GM21717 (cell line): ENCODE results near the gene TRAPPC6A.

Experiments used
- ATAC-seq: cut with Tn5 transposase; IDR thresholded peaks from one replicate; pipeline ENCODE4 v1.9.1; 2021; ENCODE audit warnings: mild to moderate bottlenecking, moderate library complexity; ENCODE audit not compliant: unreplicated experiment

TRAPPC6A gene, protein sequence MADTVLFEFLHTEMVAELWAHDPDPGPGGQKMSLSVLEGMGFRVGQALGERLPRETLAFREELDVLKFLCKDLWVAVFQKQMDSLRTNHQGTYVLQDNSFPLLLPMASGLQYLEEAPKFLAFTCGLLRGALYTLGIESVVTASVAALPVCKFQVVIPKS

GRCh38 chr19:45177817-45178261 lies at the start of gene TRAPPC6A:
Gene TRAPPC6A, minus strand, starts transcription at chr19:45178237. Its CDS starts 19 bp downstream, at chr19:45178218.
- ATAC-seq: no peak

GRCh38 chr19:45224645-45225044 lies 46.6 kb upstream of the TRAPPC6A start:
- ATAC-seq: no peak

DNA sequence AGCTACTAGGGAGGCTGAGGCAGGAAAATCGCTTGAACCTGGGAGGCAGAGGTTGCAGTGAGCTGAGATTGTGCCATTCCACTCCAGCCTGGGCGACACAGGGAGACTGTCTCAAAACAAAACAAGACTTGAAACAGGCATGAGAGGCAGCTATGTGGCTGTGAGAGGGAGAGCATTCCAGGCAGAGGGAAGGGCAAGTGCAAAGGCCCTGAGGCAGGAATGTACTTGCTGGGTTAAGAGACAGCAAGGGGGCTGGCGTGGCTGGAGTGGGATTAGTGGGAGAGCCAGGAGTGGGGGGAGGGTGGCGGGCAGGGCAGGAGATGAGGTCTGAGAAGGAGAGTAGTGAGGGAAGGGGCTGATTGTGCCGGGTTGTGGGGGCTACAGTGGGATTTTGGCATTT lies 45.8 kb upstream of the TRAPPC6A start:
- ATAC-seq: no peak

GRCh38 chr19:45222724-45223123 lies 44.7 kb upstream of the TRAPPC6A start:
- no peak for ATAC-seq

- ATAC-seq: no peak
Measured at GRCh38 chr19:45218911-45219743, 41.1 kb upstream of the TRAPPC6A start.

DNA sequence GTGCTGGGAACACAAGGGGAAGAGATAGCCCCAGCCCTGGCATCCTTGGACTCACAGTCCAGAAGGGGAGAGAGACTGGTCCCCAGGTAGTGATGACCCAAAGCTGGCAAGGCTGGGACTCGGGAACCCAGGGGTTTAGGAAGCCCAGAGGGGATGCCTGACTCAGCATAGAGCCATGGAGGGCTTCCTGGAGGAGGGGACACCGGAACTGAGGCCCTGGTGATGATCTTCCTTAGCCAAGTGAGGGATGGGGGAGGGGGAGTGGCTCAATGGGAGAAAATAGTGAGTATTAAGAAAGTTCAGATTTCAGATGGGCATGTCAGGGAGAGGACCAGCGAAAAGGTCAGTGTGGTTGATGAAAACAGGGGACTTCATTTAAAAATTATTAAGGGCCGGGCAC lies 40.4 kb upstream of the TRAPPC6A start:
- no peak for ATAC-seq

DNA sequence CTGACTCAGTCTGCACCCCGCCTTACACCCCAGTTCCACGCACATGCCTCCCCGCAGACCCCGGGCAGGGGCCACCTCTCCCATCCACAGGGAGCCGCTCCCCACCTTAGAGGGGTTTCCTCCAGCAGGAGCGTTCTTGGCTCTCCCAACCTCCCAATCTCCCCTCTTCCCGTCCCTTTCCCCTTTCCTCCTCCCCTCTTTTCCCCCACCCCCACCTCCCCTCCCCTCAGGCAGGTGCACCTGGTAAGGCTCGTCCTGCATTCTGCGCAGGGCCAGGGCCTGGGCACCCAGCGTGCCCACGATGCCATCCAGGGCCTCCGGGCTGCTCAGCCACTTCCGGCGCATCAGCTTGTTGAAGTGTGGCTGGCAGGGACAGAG lies 39.9 kb upstream of the TRAPPC6A start:
- ATAC-seq: no peak

DNA sequence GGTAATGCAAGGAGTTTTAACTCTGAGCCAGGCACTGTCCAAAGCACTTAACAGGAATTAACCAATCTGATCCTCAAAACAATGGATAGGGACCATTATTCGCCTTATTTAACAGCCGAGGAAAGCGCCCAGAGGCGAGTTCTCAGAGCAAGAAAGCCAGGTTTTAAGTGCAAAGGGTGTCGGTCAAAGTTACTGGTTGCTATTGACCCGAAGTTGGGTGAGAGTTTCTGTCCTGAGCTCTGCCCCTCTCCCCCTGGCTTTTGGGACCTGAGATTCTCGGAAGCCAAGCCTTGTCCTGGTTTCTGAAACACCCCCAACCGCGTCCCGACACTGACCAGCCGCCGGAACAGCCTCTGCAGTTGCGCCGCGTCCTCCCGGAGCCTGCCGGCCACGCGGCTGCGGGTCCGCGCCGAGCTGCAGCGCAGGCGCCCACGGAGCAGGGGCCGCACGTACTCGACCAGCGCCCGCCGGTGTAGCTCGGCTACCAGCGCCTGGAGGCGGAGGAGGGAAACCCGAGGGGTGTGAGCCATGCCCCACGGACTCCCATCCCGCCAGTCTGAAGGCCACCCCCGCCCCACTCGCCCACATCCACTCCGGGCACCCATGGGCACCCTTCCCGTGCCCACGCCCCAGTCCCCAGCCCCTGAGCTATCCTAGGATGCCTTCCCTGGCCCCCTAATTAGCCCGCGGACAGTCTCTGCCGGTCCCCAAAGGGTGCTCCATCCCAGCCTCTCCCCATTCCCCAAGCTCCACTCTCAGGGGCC lies 39.3 kb upstream of the TRAPPC6A start:
- ATAC-seq: no peak

- no peak for ATAC-seq
Measured at GRCh38 chr19:45216667-45217066, 38.6 kb upstream of the TRAPPC6A start.

DNA sequence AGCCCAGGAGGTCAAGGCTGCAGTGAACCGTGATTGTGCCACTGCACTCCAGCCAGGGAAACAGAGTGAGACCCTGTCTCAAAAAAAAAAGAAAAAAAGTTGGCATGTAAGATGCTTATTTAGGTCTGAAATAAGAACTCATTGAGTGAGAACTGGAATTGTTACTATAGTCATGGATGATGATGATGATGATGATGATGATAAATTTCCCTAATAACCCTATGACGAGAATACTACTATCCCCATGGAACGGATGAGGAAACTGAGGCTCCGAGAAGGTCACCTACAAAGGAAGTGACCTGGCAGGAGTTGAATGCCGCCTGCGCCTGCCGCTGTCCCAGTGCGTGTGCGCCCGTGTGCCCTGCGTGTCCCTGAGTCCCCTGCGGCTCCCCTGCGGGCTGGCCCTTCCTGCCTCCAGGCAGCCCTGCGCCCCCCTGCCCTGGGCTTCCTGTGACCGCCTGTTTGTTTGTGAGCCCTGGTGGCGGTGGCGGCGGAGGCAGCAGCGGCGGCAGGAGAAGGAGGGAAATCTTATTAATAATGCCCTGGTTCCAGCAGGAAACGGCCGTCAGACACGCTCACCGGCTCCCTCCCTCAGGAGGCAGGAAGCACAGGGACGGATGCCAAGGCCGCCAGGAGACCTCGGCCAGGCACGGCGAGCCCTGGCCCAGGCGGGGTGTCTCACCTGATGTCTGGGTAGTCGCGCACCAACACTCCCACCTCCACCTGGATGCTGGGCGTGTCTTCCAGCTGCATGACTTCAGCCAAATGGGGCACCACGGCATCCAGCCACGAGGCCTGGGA lies 37.6 kb upstream of the TRAPPC6A start:
- no peak for ATAC-seq

GRCh38 chr19:45213031-45213430 lies 35.0 kb upstream of the TRAPPC6A start:
- ATAC-seq: no peak

DNA sequence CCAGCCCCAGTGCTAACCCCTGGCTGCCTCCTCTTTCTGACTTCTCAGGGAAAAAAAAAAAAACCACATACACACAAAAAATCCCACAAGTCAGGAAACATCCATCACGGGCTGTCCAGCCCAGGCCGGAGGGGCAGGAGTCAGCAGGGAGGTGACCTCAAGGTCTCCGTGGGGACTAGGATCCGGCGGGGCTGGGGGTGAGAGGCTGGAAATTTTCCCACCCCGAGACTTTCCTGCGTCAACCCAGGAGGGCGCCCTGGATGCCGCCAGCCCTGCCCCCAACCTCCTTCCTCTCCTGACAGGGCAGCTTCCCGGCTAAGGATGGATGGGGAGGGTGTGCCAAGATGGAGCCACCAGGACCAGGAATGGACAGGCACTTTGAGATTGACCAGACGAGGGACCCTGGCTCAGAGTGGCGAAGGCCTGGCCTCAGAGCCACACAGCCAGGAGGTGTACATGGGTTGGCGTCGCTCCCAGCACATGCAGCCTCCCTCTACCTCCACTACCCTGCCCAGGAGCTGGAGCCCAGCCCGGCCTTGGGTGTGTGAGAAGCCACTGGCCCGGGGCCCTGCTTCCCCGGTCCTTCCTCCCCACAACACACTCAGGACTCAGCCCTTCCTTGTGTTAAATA lies 33.8 kb upstream of the TRAPPC6A start:
- ATAC-seq: no peak

- ATAC-seq: no peak
Measured at GRCh38 chr19:45206328-45206727, 28.3 kb upstream of the TRAPPC6A start.

GRCh38 chr19:45205810-45206209 lies 27.8 kb upstream of the TRAPPC6A start:
- no peak for ATAC-seq

- no peak for ATAC-seq
Measured at GRCh38 chr19:45202637-45203036, 24.6 kb upstream of the TRAPPC6A start.

- ATAC-seq: no peak
Measured at GRCh38 chr19:45200568-45200967, 22.5 kb upstream of the TRAPPC6A start.

DNA sequence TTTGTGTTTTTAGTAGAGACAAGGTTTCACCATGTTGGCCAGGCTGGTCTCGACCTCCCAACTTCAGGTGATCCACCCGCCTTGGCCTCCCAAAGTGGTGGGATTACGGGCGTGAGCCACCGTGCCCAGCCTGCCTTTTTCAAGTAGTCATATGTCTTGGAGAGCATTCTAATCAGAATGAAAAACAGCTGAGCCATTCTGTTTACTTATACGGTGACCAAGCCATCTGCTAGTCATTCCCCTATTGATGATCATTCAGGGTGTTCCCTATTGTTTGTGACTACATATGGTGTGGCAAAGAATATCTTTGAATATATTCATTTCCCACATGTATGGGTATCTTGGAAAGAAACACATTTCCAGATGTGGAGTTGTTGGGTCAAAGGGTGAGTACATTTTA lies 17.7 kb upstream of the TRAPPC6A start:
- ATAC-seq: no peak

GRCh38 chr19:45191375-45191774 lies 13.3 kb upstream of the TRAPPC6A start:
- ATAC-seq: no peak

- no peak for ATAC-seq
Measured at GRCh38 chr19:45189971-45190370, 11.9 kb upstream of the TRAPPC6A start.

DNA sequence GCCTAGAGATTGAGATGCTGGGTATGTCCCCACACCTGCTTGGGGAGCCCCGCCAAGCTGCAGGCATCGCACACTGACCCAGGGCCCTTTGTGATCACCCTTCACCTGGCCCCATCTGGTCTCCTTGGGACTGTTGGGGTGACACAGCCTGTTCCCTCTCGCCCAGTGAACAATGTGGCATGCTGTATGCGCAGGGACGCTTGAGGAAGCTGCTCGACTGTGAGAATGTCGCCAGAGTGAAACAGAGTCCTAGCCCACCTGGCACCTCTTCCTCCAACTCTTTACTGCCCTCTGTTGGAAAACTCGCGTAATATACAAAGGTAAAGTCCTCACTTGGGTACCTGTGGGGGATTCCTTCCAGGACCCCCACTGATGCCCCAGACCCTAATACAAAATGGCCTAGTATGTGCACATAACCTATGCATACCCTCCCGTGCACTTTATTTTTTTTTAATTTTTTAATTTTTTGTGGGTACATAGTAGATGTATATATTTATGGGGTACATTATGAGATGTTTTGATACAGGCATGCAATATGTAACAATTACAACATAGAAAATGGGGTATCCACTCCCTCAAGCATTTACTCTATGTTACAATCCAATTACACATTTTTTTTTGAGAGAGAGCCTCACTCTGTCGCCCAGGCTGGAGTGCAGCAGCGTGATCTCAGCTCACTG lies 9.5 kb upstream of the TRAPPC6A start:
- ATAC-seq: no peak
